ENCODE measurements around the gene NXF2. TPM values are rescaled to one million over a fixed set of nuclear protein-coding genes. Genes with fewer than 3 reads are reported as not detected.
"Not testable (repeated sequence)": the region's sequence is repeated elsewhere in the genome, so short reads cannot be mapped to it uniquely, and the experiment has no call there.

Gene NXF2
- total RNA-seq (not detected), polyA plus RNA-seq (under 1 TPM in 1 of 2 donors, not detected in 1; 0.11 TPM)

DNA sequence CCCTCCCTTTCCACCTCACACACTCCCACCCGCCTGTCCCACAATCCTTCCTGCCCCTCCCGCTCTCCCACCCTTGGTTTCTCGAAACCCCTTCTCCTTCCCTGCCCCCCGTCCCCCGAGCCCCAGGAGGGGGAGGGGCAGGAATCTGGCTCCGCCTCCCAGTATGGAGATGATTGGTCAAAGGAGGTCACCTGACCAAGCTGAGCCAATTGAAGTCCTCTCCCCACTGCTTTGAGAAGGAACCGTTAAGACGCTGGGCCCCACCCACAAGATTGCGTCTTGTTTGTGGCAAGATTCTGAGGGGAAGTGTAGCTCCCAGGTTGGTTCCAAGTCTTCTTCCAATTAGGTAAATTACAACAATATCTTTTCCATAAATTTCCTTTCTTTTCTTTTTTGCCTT is at the start of gene NXF2:
NXF2 (plus strand) TSS at position 275 of the 400 bp plus-strand sequence. CDS start 59,912 bp downstream, outside the sequence.
- H3K9me3 ChIP-seq; H3K4me1 ChIP-seq; H3K27me3 ChIP-seq; H3K4me3 ChIP-seq; H3K36me3 ChIP-seq; intact Hi-C loops (cut with DNase I); FAIRE-seq; H3K27ac ChIP-seq; DNase-seq; ATAC-seq: not testable (repeated sequence)
- no CpG with 5 or more reads among the region's 9 CpGs for WGBS, 2 donors

- H3K4me1 ChIP-seq; FAIRE-seq; DNase-seq; H3K27ac ChIP-seq; H3K27me3 ChIP-seq; H3K36me3 ChIP-seq; H3K9me3 ChIP-seq; H3K4me3 ChIP-seq; intact Hi-C loops (cut with DNase I): not testable (repeated sequence)
- peak in 3 of 4 donors; percentile 70 to 79 (median 71) for ATAC-seq
- WGBS, 2 donors = no CpG with 5 or more reads among the region's 5 CpGs
Measured at GRCh38 chrX:102207940-102208339, 39.0 kb upstream of the NXF2 start.

DNA sequence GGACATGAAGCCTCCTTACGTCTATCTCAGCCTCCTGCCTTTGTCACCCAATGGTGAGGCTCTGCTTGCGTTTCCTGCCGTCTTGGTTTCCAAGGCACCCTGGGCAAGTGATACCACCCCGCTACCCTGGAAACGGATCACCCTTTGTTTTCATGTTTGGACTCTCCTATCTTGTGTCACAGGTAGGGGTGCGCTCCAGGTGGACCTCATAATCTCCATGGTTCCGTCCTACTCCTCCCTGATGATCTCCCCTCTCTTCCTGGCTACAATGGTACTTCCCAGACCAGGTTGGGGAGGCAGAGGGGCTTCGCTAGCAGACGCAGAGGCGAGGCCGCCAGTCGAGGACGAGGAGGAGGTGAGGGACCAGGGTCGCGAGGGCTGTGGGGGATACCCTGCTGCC is 32.0 kb upstream of the NXF2 start, which contains the start of gene TCP11X1:
TCP11X1 (plus strand) TSS at position 316 of the 400 bp plus-strand sequence.
- WGBS, 2 donors = no CpG with 5 or more reads among the region's 15 CpGs
- DNase-seq; FAIRE-seq; H3K9me3 ChIP-seq; H3K27ac ChIP-seq; H3K36me3 ChIP-seq; H3K4me3 ChIP-seq; intact Hi-C loops (cut with DNase I); H3K4me1 ChIP-seq; H3K27me3 ChIP-seq: not testable (repeated sequence)
- ATAC-seq = peak in 2 of 4 donors; percentile 68 to 76

DNA sequence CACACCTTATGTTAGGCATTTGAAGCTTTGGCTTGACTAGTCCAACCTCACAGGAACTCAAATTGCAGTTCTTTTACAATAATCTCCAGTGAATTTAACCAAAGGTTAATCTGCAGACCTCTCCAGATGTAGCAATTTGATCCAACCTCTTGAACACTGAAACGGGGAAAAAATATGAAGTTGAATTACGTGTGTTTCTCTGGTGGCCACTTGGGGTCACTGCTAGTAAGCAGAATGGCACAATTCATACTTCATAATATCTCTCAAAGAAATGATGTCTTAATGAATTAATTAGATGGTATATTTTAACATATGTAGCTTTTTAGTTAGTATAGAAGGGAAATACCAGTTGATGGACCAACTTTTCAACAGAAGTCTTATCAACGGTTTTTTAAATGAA is 30.5 kb upstream of the NXF2 start:
- H3K4me1 ChIP-seq; FAIRE-seq; intact Hi-C loops (cut with DNase I); H3K36me3 ChIP-seq; H3K27me3 ChIP-seq; H3K27ac ChIP-seq; H3K4me3 ChIP-seq; DNase-seq; H3K9me3 ChIP-seq: not testable (repeated sequence)
- ATAC-seq = peak in 3 of 4 donors; percentile 45 to 65 (median 56)
- WGBS, 2 donors = no CpG with 5 or more reads among the region's 3 CpGs

DNA sequence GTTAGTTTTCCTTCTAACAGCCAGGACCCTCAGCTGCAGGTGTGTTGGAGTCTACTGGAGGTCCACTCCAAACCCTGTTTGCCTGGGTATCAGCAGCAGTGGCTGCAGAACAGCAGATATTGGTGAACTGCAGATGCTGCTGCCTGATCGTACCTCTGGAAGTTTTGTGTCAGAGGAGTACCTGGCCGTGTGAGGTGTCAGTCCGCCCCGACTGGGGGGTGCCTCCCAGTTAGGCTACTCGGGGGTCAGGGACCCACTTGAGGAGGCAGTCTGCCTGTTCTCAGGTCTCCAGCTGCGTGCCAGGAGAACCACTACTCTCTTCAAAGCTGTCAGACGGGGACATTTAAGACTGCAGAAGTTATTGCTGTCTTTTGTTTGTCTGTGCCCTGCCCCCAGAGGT is 11.3 kb upstream of the NXF2 start:
- DNase-seq = peak in 3 of 6 donors; percentile 0 to 20 (median 4)
- WGBS, 2 donors = 63 to 64% methylated on average over 5 of the region's 7 CpGs

GRCh38 chrX:102240265-102240664 is 6.7 kb upstream of the NXF2 start:
- DNase-seq = peak in 3 of 6 donors; percentile 5 to 24 (median 12)
- H3K27ac ChIP-seq; H3K4me3 ChIP-seq; ATAC-seq; FAIRE-seq; H3K27me3 ChIP-seq; H3K9me3 ChIP-seq; H3K4me1 ChIP-seq; H3K36me3 ChIP-seq; intact Hi-C loops (cut with DNase I): not testable (repeated sequence)
- WGBS, 2 donors = 61 to 65% methylated on average over 9 of the region's 15 CpGs

More for the DNA sequence above, 11.3 kb upstream of the NXF2 start:
- H3K27ac ChIP-seq; H3K36me3 ChIP-seq; H3K9me3 ChIP-seq; FAIRE-seq; intact Hi-C loops (cut with DNase I); ATAC-seq; H3K4me3 ChIP-seq; H3K4me1 ChIP-seq; H3K27me3 ChIP-seq: not testable (repeated sequence)

DNA sequence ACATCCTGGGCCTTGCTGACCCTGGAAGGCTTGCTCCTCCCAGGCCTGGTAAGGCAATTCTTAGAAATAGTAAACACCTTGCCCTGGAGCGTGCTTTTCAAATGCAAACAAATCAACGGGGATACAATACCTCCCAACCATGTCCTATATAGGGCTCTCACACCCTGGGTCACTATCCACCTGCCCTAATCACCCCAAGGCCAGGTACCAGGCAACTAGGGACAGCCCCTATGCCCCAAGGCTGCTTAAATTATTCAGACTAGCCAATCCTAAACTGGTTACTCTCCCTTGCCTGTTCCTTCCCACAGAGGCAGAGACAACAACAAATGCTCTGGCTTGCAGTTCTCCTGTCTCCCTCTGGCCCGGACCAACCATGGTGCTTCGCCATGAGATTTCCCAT is 25.3 kb downstream of the NXF2 start:
- intact Hi-C loops (cut with DNase I); H3K27me3 ChIP-seq; H3K27ac ChIP-seq; FAIRE-seq; H3K4me3 ChIP-seq; ATAC-seq; H3K9me3 ChIP-seq; DNase-seq; H3K36me3 ChIP-seq; H3K4me1 ChIP-seq: not testable (repeated sequence)
- no CpG with 5 or more reads among the region's 4 CpGs for WGBS, 2 donors

- no peak overlapping the region for H3K27ac ChIP-seq
- 59 to 68% methylated on average over 4 of the region's 4 CpGs for WGBS, 2 donors
- TF ChIP-seq, protein P1, sequence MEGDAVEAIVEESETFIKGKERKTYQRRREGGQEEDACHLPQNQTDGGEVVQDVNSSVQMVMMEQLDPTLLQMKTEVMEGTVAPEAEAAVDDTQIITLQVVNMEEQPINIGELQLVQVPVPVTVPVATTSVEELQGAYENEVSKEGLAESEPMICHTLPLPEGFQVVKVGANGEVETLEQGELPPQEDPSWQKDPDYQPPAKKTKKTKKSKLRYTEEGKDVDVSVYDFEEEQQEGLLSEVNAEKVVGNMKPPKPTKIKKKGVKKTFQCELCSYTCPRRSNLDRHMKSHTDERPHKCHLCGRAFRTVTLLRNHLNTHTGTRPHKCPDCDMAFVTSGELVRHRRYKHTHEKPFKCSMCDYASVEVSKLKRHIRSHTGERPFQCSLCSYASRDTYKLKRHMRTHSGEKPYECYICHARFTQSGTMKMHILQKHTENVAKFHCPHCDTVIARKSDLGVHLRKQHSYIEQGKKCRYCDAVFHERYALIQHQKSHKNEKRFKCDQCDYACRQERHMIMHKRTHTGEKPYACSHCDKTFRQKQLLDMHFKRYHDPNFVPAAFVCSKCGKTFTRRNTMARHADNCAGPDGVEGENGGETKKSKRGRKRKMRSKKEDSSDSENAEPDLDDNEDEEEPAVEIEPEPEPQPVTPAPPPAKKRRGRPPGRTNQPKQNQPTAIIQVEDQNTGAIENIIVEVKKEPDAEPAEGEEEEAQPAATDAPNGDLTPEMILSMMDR (IDR thresholded peaks at IDR 0.05) = no peak
- H3K4me1 ChIP-seq = no peaks in the 10 kb centered on the region
- no peaks in the 10 kb centered on the region for H3K36me3 ChIP-seq
- no peak overlapping the region for H3K4me3 ChIP-seq
- intact Hi-C loops (cut with DNase I) = no loop called here
- no peak for ATAC-seq
- peak in 1 of 6 donors; percentile 3 for DNase-seq
- H3K27me3 ChIP-seq = peaks cover 0 to 3% (median 0%) of the 10 kb centered on the region in 4 donors
- no peaks in the 10 kb centered on the region for H3K9me3 ChIP-seq
- FAIRE-seq = no peak
Measured at GRCh38 chrX:102338162-102338561, 91.2 kb downstream of the NXF2 start.

Data from pancreas (tissue), 10 donors.